ENCODE results near the gene SCG3. TPM values are rescaled to one million over a fixed set of nuclear protein-coding genes. Genes with fewer than 3 reads are reported as not detected.

SCG3 gene
- total and polyA plus RNA-seq, 2 of the 4 experiments (the other 2 are of a cell fraction), result 0.02 TPM; not detected in 1

- H4K91ac ChIP-seq (ENCODE audit: insufficient read depth, low read depth, low read length), result no peak overlapping the region
- H3K9me1 ChIP-seq (ENCODE audit: insufficient read depth, low read length), result peaks cover 3% of the 10 kb centered on the region; the same call in 1 of the 2 replicates
- H3K23ac ChIP-seq (ENCODE audit: low read depth, low read length), result no peak overlapping the region
- WGBS, 2 experiments (ENCODE audit: extremely low coverage in 2 of 2, insufficient read length in 1 of 2), result no CpG with 5 or more reads among the region's 5 CpGs
- H2AFZ ChIP-seq (replicated peaks; ENCODE audit: low read length, poor library complexity), result no peak overlapping the region
- no peak overlapping the region for H3K14ac ChIP-seq (replicated peaks; ENCODE audit: low read depth, low read length)
- CTCF ChIA-PET, result no interaction called here
- no peak overlapping the region for H2BK15ac ChIP-seq (ENCODE audit: low read depth, low read length)
- no TSS peak for BruUV-seq (replicated peaks)
- no peak for TF ChIP-seq MXI1 (IDR thresholded peaks at IDR 0.05; ENCODE audit: borderline replicate concordance, low read depth, low read length)
- TF ChIP-seq ELK1 (IDR thresholded peaks at IDR 0.05; ENCODE audit: borderline replicate concordance, low read depth, low read length), result no peak
- TF ChIP-seq CHD1 (IDR thresholded peaks at IDR 0.05; ENCODE audit: low read depth, low read length), result no peak
- no peak for TF ChIP-seq FOS (IDR thresholded peaks at IDR 0.05; ENCODE audit: low read depth, low read length)
- TF ChIP-seq MAZ (IDR thresholded peaks at IDR 0.05; ENCODE audit: borderline replicate concordance, low read depth, low read length), result no peak
- no peak for TF ChIP-seq POLR2A (IDR thresholded peaks at IDR 0.05; ENCODE audit: low read depth, low read length)
- TF ChIP-seq CEBPB (IDR thresholded peaks at IDR 0.05; ENCODE audit: low read depth, low read length), result no peak
- no peak for TF ChIP-seq CTCF (conservative IDR thresholded peaks at IDR 0.05; ENCODE audit: low read depth, low read length)
- no peak for TF ChIP-seq USF2 (IDR thresholded peaks at IDR 0.05; ENCODE audit: low read depth, low read length)
- no peak for TF ChIP-seq BHLHE40 (IDR thresholded peaks at IDR 0.05; ENCODE audit: low read depth, low read length)
- TF ChIP-seq MAFK (IDR thresholded peaks at IDR 0.05; ENCODE audit: low read depth, low read length), result no peak
- no peak for TF ChIP-seq SMC3 (IDR thresholded peaks at IDR 0.05; ENCODE audit: low read depth, low read length)
- no peak for TF ChIP-seq RFX5 (IDR thresholded peaks at IDR 0.05; ENCODE audit: low read depth, low read length)
- no peak for TF ChIP-seq RCOR1 (IDR thresholded peaks at IDR 0.05; ENCODE audit: insufficient replicate concordance, low read length)
- TF ChIP-seq NFE2L2 (IDR thresholded peaks at IDR 0.05; ENCODE audit: low read depth, low read length), result no peak
- no peak for TF ChIP-seq RAD21 (IDR thresholded peaks at IDR 0.05; ENCODE audit: low read length)
- no peak overlapping the region for H2BK5ac ChIP-seq (ENCODE audit: low read depth, low read length, poor library complexity, severe bottlenecking)
- no peak for ATAC-seq (ENCODE audit: low read depth)
- H2BK120ac ChIP-seq (ENCODE audit: low read depth, low read length), result no peak overlapping the region
- H3K79me1 ChIP-seq (ENCODE audit: low read depth in 1 of 2, low read length in 2 of 2), result no peaks in the 10 kb centered on the region
- no peak overlapping the region for H4K8ac ChIP-seq (ENCODE audit: low read depth in 2 of 2, low read length in 2 of 2)
- in situ Hi-C loops (cut with MboI; ENCODE audit: low sequenced_read_pairs) (no loop called here), intact Hi-C loops (cut with micrococcal nuclease) (no loop called here), dilution Hi-C loops (cut with HindIII; ENCODE audit: low sequenced_read_pairs, unreplicated experiment) (no loop called here)
- H2AK9ac ChIP-seq (replicated peaks; ENCODE audit: low read depth, low read length, poor library complexity), result no peak overlapping the region
- H3K56ac ChIP-seq (ENCODE audit: extremely low read depth, insufficient read depth, low read length), result no peak overlapping the region
- H3K4me2 ChIP-seq (ENCODE audit: low read depth, low read length), result no peak overlapping the region
- no peak overlapping the region for H2BK20ac ChIP-seq (ENCODE audit: low read depth, low read length)
- H3K4me1 ChIP-seq (ENCODE audit: control insufficient read depth, insufficient read depth, low read length), result no peaks in the 10 kb centered on the region
- H3K9ac ChIP-seq (ENCODE audit: low read depth, low read length), result no peak overlapping the region
- no peaks in the 10 kb centered on the region for H4K20me1 ChIP-seq (ENCODE audit: insufficient read depth, low read length)
- no peak for DNase-seq
- no peak overlapping the region for H3K4ac ChIP-seq (ENCODE audit: low read depth, low read length)
- no peaks in the 10 kb centered on the region for H3K9me3 ChIP-seq (ENCODE audit: control insufficient read depth, insufficient read depth, low read length)
- no peaks in the 10 kb centered on the region for H3K36me3 ChIP-seq (ENCODE audit: control insufficient read depth, insufficient read depth, low read length)
- POLR2A ChIA-PET (ENCODE audit: unreplicated experiment), result no interaction called here
- no peak overlapping the region for H3K4me3 ChIP-seq (ENCODE audit: insufficient read depth, low read depth, low read length)
- peaks cover 2% of the 10 kb centered on the region; the same call in 1 of the 2 replicates for H3K27me3 ChIP-seq (ENCODE audit: control insufficient read depth, insufficient read depth, low read length)
- H3K18ac ChIP-seq (ENCODE audit: low read depth, low read length), result no peak overlapping the region
- no peak overlapping the region for H4K5ac ChIP-seq (ENCODE audit: low read depth, low read length)
- H2AK5ac ChIP-seq (ENCODE audit: low read depth, low read length), result no peak overlapping the region
- H3K27ac ChIP-seq (ENCODE audit: insufficient read depth, low read length), result no peak overlapping the region
These were observed 27.7 kb downstream of the SCG3 start for GRCh38 chr15:51709031-51709430.
